ENCODE results near the gene SRSF6.
"Not testable (repeated sequence)": the region's sequence is repeated elsewhere in the genome, so short reads cannot be mapped to it uniquely, and the experiment has no call there.

Gene SRSF6

GRCh38 chr20:43457640-43458421, at the start of gene SRSF6:
SRSF6 (plus strand) TSS chr20:43457896; CDS start chr20:43458034, 138 bp downstream.
- DNase-seq (ENCODE audit: low spot score), result peak; percentile 93

- DNase-seq (ENCODE audit: low spot score), result peak; percentile 22
Observed at GRCh38 chr20:43408848-43409576, 48.7 kb upstream of the SRSF6 start.

- DNase-seq (ENCODE audit: low spot score), result no peak
Observed at GRCh38 chr20:43409577-43409913, 48.2 kb upstream of the SRSF6 start.

- DNase-seq (ENCODE audit: low spot score), result no peak
Observed at GRCh38 chr20:43415661-43416430, 41.9 kb upstream of the SRSF6 start.

- no peak for DNase-seq (ENCODE audit: low spot score)
Observed at GRCh38 chr20:43416591-43417228, 41.0 kb upstream of the SRSF6 start.

GRCh38 chr20:43420192-43420591, 37.5 kb upstream of the SRSF6 start:
- DNase-seq (ENCODE audit: low spot score), result no peak

- not testable (repeated sequence) for DNase-seq (ENCODE audit: low spot score)
Observed at GRCh38 chr20:43420913-43421312, 36.8 kb upstream of the SRSF6 start.

- no peak for DNase-seq (ENCODE audit: low spot score)
Observed at GRCh38 chr20:43426172-43426571, 31.5 kb upstream of the SRSF6 start.

- no peak for DNase-seq (ENCODE audit: low spot score)
Observed at GRCh38 chr20:43430265-43431133, 27.2 kb upstream of the SRSF6 start.

GRCh38 chr20:43431134-43431519, 26.6 kb upstream of the SRSF6 start:
- DNase-seq (ENCODE audit: low spot score), result no peak

- DNase-seq (ENCODE audit: low spot score), result no peak
Observed at GRCh38 chr20:43432498-43432897, 25.2 kb upstream of the SRSF6 start.

- DNase-seq (ENCODE audit: low spot score), result no peak
Observed at GRCh38 chr20:43433250-43433854, 24.3 kb upstream of the SRSF6 start.

GRCh38 chr20:43434565-43434964, 23.1 kb upstream of the SRSF6 start:
- DNase-seq (ENCODE audit: low spot score), result no peak

GRCh38 chr20:43438578-43439316, 18.9 kb upstream of the SRSF6 start:
- no peak for DNase-seq (ENCODE audit: low spot score)

GRCh38 chr20:43440531-43440930, 17.2 kb upstream of the SRSF6 start:
- no peak for DNase-seq (ENCODE audit: low spot score)

GRCh38 chr20:43442282-43442880, 15.3 kb upstream of the SRSF6 start:
- no peak for DNase-seq (ENCODE audit: low spot score)

- DNase-seq (ENCODE audit: low spot score), result no peak
Observed at GRCh38 chr20:43444107-43444506, 13.6 kb upstream of the SRSF6 start.

- no peak for DNase-seq (ENCODE audit: low spot score)
Observed at GRCh38 chr20:43446361-43446879, 11.3 kb upstream of the SRSF6 start.

- not testable (repeated sequence) for DNase-seq (ENCODE audit: low spot score)
Observed at GRCh38 chr20:43448431-43448747, 9.3 kb upstream of the SRSF6 start.

All from cerebellar cortex (tissue), 1 donor.